SK-N-SH (cell line): ENCODE results near the gene TFR2. TPM values are rescaled to one million over a fixed set of nuclear protein-coding genes. Genes with fewer than 3 reads are reported as not detected.

Experiments
- CHD2 ChIP-seq: fragments of 150-350 bp; IDR thresholded peaks from 2 replicates; pipeline ENCODE4 v1.6.1; 2018; ENCODE audit warnings: low read length; ENCODE audit not compliant: partially characterized antibody
- ELF1 ChIP-seq: IDR thresholded peaks from 2 replicates; pipeline ENCODE4 v1.4.0; 2012
- EP300 ChIP-seq, 2 experiments: IDR thresholded peaks; 2 replicates each; pipeline versions ENCODE4 v1.4.0 to v1.6.1; 2012; ENCODE audit warnings: borderline replicate concordance in 1 of 2, low read depth in 1 of 2, low read length in 1 of 2
- EZH2phosphoT487 ChIP-seq: fragments of 200-600 bp; sonication (generic); IDR thresholded peaks from 2 replicates; pipeline ENCODE4 v1.6.1; 2017; ENCODE audit warnings: low read depth, mixed run types, mild to moderate bottlenecking, antibody characterized with exemption, moderate library complexity, borderline replicate concordance
- FOXJ3 ChIP-seq: sonication (generic); formaldehyde crosslinking; IDR thresholded peaks from 2 replicates; pipeline ENCODE4 v1.5.1; 2020; ENCODE audit warnings: mild to moderate bottlenecking, missing genetic modification reagents
- FOXM1 ChIP-seq: IDR thresholded peaks from 2 replicates; pipeline ENCODE4 v1.4.0; 2012; ENCODE audit warnings: low read depth, mild to moderate bottlenecking
- GABPA ChIP-seq: IDR thresholded peaks from 2 replicates; pipeline ENCODE4 v1.4.0; 2012; ENCODE audit warnings: low read depth, mild to moderate bottlenecking
- GATA2 ChIP-seq: sonication (generic); formaldehyde crosslinking; IDR thresholded peaks from 2 replicates; pipeline ENCODE4 v1.5.0; 2020; ENCODE audit warnings: mild to moderate bottlenecking, missing genetic modification reagents
- MEF2A ChIP-seq: IDR thresholded peaks from 2 replicates; pipeline ENCODE4 v1.4.0; 2012; ENCODE audit warnings: low read depth, borderline replicate concordance
- MXI1 ChIP-seq: IDR thresholded peaks from 2 replicates; pipeline ENCODE4 v1.6.1; 2012; ENCODE audit warnings: mild to moderate bottlenecking, low read depth, low read length, improper control_type of control experiment
- NRF1 ChIP-seq: IDR thresholded peaks from 2 replicates; pipeline ENCODE4 v1.6.1; 2012; ENCODE audit warnings: low read depth, mild to moderate bottlenecking, low read length
- POLR2AphosphoS5 ChIP-seq: IDR thresholded peaks from 2 replicates; pipeline ENCODE4 v1.6.1; 2012; ENCODE audit warnings: low read depth, low read length
- RAD21 ChIP-seq: IDR thresholded peaks from 2 replicates; pipeline ENCODE4 v1.6.1; 2012; ENCODE audit warnings: mild to moderate bottlenecking, low read length
- RCOR1 ChIP-seq: fragments of 150-350 bp; IDR thresholded peaks from 2 replicates; pipeline ENCODE4 v1.6.1; 2017; ENCODE audit warnings: antibody characterized with exemption, low read length
- RFX5 ChIP-seq: IDR thresholded peaks from 2 replicates; pipeline ENCODE4 v1.6.1; 2012; ENCODE audit warnings: mild to moderate bottlenecking, improper control_type of control experiment, low read length
- RXRA ChIP-seq: IDR thresholded peaks from 2 replicates; pipeline ENCODE4 v1.4.0; 2012; ENCODE audit warnings: low read depth, mild to moderate bottlenecking, borderline replicate concordance
- SIN3A ChIP-seq: IDR thresholded peaks from 2 replicates; pipeline ENCODE4 v1.6.1; 2012; ENCODE audit warnings: low read depth, mild to moderate bottlenecking, low read length, moderate library complexity, borderline replicate concordance
- SMC3 ChIP-seq: IDR thresholded peaks from 2 replicates; pipeline ENCODE4 v1.6.1; 2012; ENCODE audit warnings: low read depth, low read length, improper control_type of control experiment
- TAF1 ChIP-seq: IDR thresholded peaks from 2 replicates; pipeline ENCODE4 v1.6.1; 2012; ENCODE audit warnings: low read depth, mild to moderate bottlenecking, low read length, moderate library complexity, borderline replicate concordance
- TCF12 ChIP-seq: IDR thresholded peaks from 2 replicates; pipeline ENCODE4 v1.4.0; 2012
- TEAD4 ChIP-seq: IDR thresholded peaks from 2 replicates; pipeline ENCODE4 v1.4.0; 2012; ENCODE audit warnings: mild to moderate bottlenecking, borderline replicate concordance; ENCODE audit not compliant: insufficient read depth
- YY1 ChIP-seq: IDR thresholded peaks from 2 replicates; pipeline ENCODE4 v1.4.0; 2012; ENCODE audit warnings: low read depth, mild to moderate bottlenecking
- polyA plus RNA-seq, 3 experiments: library from polyadenylated mRNA; depleted of rRNA; stranded (reverse); fragments of >200 nt; gene quantifications; 2 replicates each; pipeline ENCODE4 v1.2.3, GENCODE V29; 2012
- TF ChIP-seq, protein P1 (sequence below): fragments of 200-600 bp; sonication (generic); IDR thresholded peaks from 2 replicates; pipeline ENCODE4 v1.6.1; 2017; ENCODE audit warnings: antibody characterized with exemption, mild to moderate bottlenecking, moderate library complexity
- TF ChIP-seq, protein P2 (sequence below): IDR thresholded peaks from 2 replicates; pipeline ENCODE4 v1.4.0; 2012; ENCODE audit warnings: low read depth
- TF ChIP-seq, protein P3 (sequence below): IDR thresholded peaks from 2 replicates; pipeline ENCODE4; 2012
- TF ChIP-seq, protein P4 (sequence below): fragments of 150-350 bp; IDR thresholded peaks from 2 replicates; pipeline ENCODE4 v1.6.1; 2017; ENCODE audit warnings: antibody characterized with exemption, low read length, low read depth, borderline replicate concordance

Gene TFR2
- polyA plus RNA-seq, 1 of the 3 experiments (the other 2 are of a cell fraction): 0.30 TPM

DNA sequence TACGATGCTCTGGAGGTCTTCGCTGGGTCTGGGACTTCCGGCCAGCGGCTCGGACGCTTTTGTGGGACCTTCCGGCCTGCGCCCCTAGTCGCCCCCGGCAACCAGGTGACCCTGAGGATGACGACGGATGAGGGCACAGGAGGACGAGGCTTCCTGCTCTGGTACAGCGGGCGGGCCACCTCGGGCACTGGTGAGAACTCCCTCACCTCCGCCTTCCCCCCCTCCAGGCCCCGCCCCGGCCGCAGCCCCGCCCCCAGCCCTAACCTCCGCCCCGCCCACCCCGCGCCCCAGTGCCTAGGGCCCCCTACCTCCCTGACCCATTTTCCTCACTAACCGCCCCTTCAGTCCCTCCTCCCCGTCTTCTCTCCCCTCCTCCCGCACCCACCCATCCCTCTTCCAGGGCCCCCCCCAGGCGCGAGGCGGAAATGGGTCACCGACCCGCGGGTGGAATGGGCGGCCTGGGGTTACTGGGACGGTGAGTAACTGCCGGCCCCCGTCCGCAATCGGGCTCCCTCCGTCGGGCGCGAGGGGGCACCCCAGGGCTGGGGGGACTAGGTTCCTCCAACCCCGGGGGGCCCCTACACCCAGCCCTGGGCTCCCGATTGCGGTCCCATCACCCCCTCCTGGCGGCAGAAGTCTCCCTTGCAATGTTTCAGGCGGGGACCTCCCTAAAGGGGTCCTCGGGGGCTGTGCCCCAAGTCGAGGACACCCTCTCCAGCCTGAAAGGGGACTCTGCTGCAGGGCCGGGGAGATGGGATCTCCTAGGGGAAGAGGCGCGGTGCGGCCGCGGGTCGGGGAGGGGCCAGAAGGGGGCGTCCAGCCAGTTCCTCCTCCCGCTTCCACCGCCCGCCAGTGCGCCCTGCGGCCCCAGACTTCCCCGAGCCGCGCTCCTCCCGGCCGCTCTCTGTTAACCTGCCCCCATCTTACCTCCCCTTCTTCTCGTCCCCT is 37.0 kb downstream of the TFR2 start (continued):
- TF ChIP-seq, protein P1, sequence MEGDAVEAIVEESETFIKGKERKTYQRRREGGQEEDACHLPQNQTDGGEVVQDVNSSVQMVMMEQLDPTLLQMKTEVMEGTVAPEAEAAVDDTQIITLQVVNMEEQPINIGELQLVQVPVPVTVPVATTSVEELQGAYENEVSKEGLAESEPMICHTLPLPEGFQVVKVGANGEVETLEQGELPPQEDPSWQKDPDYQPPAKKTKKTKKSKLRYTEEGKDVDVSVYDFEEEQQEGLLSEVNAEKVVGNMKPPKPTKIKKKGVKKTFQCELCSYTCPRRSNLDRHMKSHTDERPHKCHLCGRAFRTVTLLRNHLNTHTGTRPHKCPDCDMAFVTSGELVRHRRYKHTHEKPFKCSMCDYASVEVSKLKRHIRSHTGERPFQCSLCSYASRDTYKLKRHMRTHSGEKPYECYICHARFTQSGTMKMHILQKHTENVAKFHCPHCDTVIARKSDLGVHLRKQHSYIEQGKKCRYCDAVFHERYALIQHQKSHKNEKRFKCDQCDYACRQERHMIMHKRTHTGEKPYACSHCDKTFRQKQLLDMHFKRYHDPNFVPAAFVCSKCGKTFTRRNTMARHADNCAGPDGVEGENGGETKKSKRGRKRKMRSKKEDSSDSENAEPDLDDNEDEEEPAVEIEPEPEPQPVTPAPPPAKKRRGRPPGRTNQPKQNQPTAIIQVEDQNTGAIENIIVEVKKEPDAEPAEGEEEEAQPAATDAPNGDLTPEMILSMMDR: peak; percentile 59
- no peak for TF ChIP-seq GATA2 (CRISPR knock-in tag)
- TF ChIP-seq RCOR1: no peak
- peak; percentile 50; the same call in 1 of the 2 replicates for TF ChIP-seq TAF1
- no peak for TF ChIP-seq RAD21
- no peak for TF ChIP-seq FOXM1
- TF ChIP-seq, protein P2, sequence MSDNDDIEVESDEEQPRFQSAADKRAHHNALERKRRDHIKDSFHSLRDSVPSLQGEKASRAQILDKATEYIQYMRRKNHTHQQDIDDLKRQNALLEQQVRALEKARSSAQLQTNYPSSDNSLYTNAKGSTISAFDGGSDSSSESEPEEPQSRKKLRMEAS: peak; percentile 34; the same call in 1 of the 2 replicates
- 0 out of 2 replicates have a peak, but pooled peaks have one; percentile 6 for TF ChIP-seq NRF1
- TF ChIP-seq TCF12: peak; percentile 37; the same call in 1 of the 2 replicates
- 0 out of 2 replicates have a peak, but pooled peaks have one; percentile 7 for TF ChIP-seq SIN3A
- TF ChIP-seq, protein P3, sequence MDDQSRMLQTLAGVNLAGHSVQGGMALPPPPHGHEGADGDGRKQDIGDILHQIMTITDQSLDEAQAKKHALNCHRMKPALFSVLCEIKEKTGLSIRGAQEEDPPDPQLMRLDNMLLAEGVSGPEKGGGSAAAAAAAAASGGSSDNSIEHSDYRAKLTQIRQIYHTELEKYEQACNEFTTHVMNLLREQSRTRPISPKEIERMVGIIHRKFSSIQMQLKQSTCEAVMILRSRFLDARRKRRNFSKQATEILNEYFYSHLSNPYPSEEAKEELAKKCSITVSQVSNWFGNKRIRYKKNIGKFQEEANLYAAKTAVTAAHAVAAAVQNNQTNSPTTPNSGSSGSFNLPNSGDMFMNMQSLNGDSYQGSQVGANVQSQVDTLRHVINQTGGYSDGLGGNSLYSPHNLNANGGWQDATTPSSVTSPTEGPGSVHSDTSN: 0 out of 2 replicates have a peak, but pooled peaks have one; percentile 13
- TF ChIP-seq POLR2AphosphoS5: peak; percentile 93
- TF ChIP-seq GABPA: peak; percentile 49; the same call in 1 of the 2 replicates
- 0 out of 2 replicates have a peak, but pooled peaks have one; percentile 4 for TF ChIP-seq SMC3
- no peak for TF ChIP-seq RFX5
- peak; percentile 38; the same call in 1 of the 2 replicates for TF ChIP-seq TEAD4
- TF ChIP-seq, protein P4, sequence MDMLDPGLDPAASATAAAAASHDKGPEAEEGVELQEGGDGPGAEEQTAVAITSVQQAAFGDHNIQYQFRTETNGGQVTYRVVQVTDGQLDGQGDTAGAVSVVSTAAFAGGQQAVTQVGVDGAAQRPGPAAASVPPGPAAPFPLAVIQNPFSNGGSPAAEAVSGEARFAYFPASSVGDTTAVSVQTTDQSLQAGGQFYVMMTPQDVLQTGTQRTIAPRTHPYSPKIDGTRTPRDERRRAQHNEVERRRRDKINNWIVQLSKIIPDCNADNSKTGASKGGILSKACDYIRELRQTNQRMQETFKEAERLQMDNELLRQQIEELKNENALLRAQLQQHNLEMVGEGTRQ: no peak
- peak in 1 of 2 experiments; percentile 39; a peak in 1 of 4 replicates for TF ChIP-seq EP300 (IDR thresholded peaks at IDR 0.05; ENCODE audit: borderline replicate concordance in 1 of 2, low read depth in 1 of 2, low read length in 1 of 2)
- no peak for TF ChIP-seq CHD2
- no peak for TF ChIP-seq EZH2phosphoT487
- TF ChIP-seq RXRA: peak; percentile 45; the same call in 1 of the 2 replicates
- TF ChIP-seq ELF1: no peak; the same call in 1 of the 2 replicates
- TF ChIP-seq YY1: no peak
- TF ChIP-seq MEF2A: no peak
- TF ChIP-seq FOXJ3 (CRISPR knock-in tag): no peak
- 0 out of 2 replicates have a peak, but pooled peaks have one; percentile 12 for TF ChIP-seq MXI1
